Adrenal gland (tissue), 12 donors: Measurements from ENCODE around the gene MECR. TPM values are rescaled to one million over a fixed set of nuclear protein-coding genes. Genes with fewer than 3 reads are reported as not detected.
A peak's percentile ranks its signal among the peaks of the same experiment; 100 is the strongest.

Experiments used
- DNase-seq, 7 donors: peaks; one replicate each; pipeline ENCODE4 v3.0.0-alpha.2; 2019 to 2020
- H3K27ac ChIP-seq, 5 donors: fragments of 200-600 bp; sonication (generic) in 4 of 5; 1 replicate in 3 of 5; 2 replicates in 2 of 5; pipeline versions ENCODE4 v1.5.1 to v1.8.0; 2016 to 2020; ENCODE audit warnings: mild to moderate bottlenecking in 1 of 5
- H3K27me3 ChIP-seq: fragments of 200-600 bp; 2 replicates; pipeline ENCODE4 v1.8.0; 2021
- H3K36me3 ChIP-seq, 2 donors: fragments of 200-600 bp; replicated peaks in 1 of 2; 1 replicate in 1 of 2; 2 replicates in 1 of 2; pipeline versions ENCODE4 v1.5.1 to v1.8.0; 2018 to 2022
- H3K4me1 ChIP-seq, 2 donors: fragments of 200-600 bp; replicated peaks in 1 of 2; 1 replicate in 1 of 2; 2 replicates in 1 of 2; pipeline versions ENCODE4 v1.5.1 to v1.8.0; 2018 to 2021
- H3K4me3 ChIP-seq, 4 donors: fragments of 200-600 bp; sonication (generic) in 3 of 4; one replicate each; pipeline ENCODE4 v1.5.1; 2016 to 2018
- H3K9me3 ChIP-seq, 3 donors: fragments of 200-600 bp; sonication (generic) in 1 of 3; replicated peaks in 1 of 3; 1 replicate in 2 of 3; 2 replicates in 1 of 3; pipeline versions ENCODE4 v1.5.1 to v1.8.0; 2016 to 2021
- POLR2A ChIP-seq, 2 donors: fragments of 450-650 bp; IDR thresholded peaks; one replicate each; pipeline ENCODE4 v1.6.1; 2017; ENCODE audit warnings: antibody characterized with exemption in 2 of 2, mild to moderate bottlenecking in 2 of 2, moderate library complexity in 1 of 2
- WGBS, 4 donors: extraction: QIAGEN DNeasy Blood & Tissue Kit in 2 of 4; methylation state at CpG; one replicate each; pipeline versions ENCODE4 v1.1.5 to v1.1.7; 2013 to 2017; 5-methylcytosine and 5-hydroxymethylcytosine counted together
- intact Hi-C, 2 donors: fragments of 100-400 bp; cut with DNase I; formaldehyde crosslinking; loops; one replicate each; pipeline versions ENCODE4 v1.14.1 to v1.15.0; 2022 to 2023
- polyA plus RNA-seq, 3 donors: library from polyadenylated mRNA; stranded (reverse); fragments of 200-250 nt in 2 of 3; fragments of 350-450 nt in 1 of 3; fragmentation: Illumina TruSeq in 1 of 3; extraction: RNeasy Lipid Tissue Mini Kit (QIAGEN cat#74804) in 1 of 3; gene quantifications; one replicate each; pipeline ENCODE4 v1.2.3, GENCODE V29; 2013 to 2014
- total RNA-seq, 9 donors: library from RNA; depleted of rRNA in 4 of 9; stranded (reverse); fragments of >200 nt in 4 of 9; fragments of 120-200 nt in 1 of 9; fragmentation: NEBNext Ultra II Directional in 1 of 9; extraction: Animal tissue kit (Norgen Biotek cat#: 25700) in 1 of 9; gene quantifications; one replicate each; pipeline versions ENCODE4 v1.1.0 to v1.2.4, GENCODE V29; 2013 to 2023
- TF ChIP-seq, protein P1 (sequence below), 6 experiments: fragments of 450-650 bp in 4 of 6; fragments of 200-600 bp in 2 of 6; sonication (generic) in 1 of 6; IDR thresholded peaks; 1 replicate in 5 of 6; 2 replicates in 1 of 6; pipeline versions ENCODE4 v1.5.1 to v1.8.0; 2016 to 2021; ENCODE audit warnings: antibody characterized with exemption in 6 of 6, mild to moderate bottlenecking in 2 of 6, moderate library complexity in 1 of 6
- donor health status: healthy with polysubstance abuse.
- donor health status: Bipolar disorder and iron deficiency.
- donor health status: DM: yes; HTN: yes; CAD: no.
- donor health status: DM: no; HTN: no; CAD: no.
- donor health status: DM: no; HTN: no; CAD: no.
- donor health status: DM: yes; HTN: yes; CAD: no.

Gene MECR
- total and polyA plus RNA-seq, 12 donors = 26.1 to 53.1 (median 33.5) TPM

DNA sequence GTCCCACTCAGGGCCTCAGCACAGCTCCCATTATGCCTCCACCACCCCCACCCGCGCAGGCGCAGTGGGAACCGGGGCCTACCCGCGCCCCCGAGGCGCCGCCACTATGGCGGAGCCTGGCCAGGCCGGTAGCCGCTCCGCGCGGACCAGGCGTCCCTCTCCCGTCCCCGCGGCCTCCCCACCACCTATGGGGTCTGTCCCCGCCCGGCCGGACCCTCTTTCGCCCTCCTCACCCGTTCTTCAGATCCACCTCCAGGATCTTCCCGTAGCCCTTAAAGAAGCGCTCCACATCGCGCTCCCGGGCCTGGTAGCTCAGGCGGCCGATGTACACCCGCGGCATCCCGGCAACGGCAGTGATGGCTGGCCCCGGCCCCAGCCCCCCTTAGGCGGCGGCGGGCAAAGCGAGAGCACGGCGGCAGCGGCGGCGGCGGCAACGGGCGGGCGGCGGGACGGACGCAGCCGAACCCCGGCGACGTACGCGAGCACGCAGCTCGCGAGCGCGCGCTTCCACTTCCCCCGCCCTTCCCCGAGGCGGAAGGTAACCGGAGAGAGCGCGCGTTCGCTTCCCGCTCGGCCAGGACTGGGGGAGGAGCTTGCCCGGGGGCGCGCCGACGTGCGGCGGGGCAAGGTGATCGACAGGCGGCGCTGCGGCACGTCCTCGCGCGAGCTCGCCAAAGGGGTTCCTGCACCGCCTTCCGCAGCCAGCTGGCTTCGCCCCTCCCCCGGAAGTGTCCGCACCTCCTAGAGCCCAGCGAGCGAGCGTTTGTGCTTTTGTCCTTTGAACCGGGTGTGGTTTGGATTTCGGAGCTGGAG, 49.1 kb downstream of the MECR start, which contains the start of gene SRSF4:
Gene SRSF4 (minus strand): TSS at position 488 of the 813 bp plus-strand sequence. CDS start 148 bp downstream, at position 340.
- Histone ChIP-seq H3K4me1 (peaks cover 26 to 52% of the 10 kb centered on the region in 2 donors), H3K9me3 (no peaks in the 10 kb centered on the region), H3K27ac (peak within 1 kb of the TSS; percentile 97 to 100 (median 100)), H3K4me3 (peak within 1 kb of the TSS; percentile 68 to 96 (median 94)), H3K36me3 (no peaks in the 10 kb centered on the region), H3K27me3 (no peaks in the 10 kb centered on the region)
- intact Hi-C loops = loop anchor here in 1 of 2 donors (10.0 kb wide), 1 partner anchor 297 kb away; no protein-coding TSS in a partner anchor
- 0 to 2% (median 1%) methylated on average over 3 to 100 of the region's 100 CpGs for WGBS, 4 donors
- peak; percentile 99 for DNase-seq
- TF ChIP-seq, protein P1, sequence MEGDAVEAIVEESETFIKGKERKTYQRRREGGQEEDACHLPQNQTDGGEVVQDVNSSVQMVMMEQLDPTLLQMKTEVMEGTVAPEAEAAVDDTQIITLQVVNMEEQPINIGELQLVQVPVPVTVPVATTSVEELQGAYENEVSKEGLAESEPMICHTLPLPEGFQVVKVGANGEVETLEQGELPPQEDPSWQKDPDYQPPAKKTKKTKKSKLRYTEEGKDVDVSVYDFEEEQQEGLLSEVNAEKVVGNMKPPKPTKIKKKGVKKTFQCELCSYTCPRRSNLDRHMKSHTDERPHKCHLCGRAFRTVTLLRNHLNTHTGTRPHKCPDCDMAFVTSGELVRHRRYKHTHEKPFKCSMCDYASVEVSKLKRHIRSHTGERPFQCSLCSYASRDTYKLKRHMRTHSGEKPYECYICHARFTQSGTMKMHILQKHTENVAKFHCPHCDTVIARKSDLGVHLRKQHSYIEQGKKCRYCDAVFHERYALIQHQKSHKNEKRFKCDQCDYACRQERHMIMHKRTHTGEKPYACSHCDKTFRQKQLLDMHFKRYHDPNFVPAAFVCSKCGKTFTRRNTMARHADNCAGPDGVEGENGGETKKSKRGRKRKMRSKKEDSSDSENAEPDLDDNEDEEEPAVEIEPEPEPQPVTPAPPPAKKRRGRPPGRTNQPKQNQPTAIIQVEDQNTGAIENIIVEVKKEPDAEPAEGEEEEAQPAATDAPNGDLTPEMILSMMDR (IDR thresholded peaks at IDR 0.05) = peak; percentile 35 to 91 (median 58)
- TF ChIP-seq POLR2A (IDR thresholded peaks at IDR 0.05) = peak; percentile 95 to 97

DNA sequence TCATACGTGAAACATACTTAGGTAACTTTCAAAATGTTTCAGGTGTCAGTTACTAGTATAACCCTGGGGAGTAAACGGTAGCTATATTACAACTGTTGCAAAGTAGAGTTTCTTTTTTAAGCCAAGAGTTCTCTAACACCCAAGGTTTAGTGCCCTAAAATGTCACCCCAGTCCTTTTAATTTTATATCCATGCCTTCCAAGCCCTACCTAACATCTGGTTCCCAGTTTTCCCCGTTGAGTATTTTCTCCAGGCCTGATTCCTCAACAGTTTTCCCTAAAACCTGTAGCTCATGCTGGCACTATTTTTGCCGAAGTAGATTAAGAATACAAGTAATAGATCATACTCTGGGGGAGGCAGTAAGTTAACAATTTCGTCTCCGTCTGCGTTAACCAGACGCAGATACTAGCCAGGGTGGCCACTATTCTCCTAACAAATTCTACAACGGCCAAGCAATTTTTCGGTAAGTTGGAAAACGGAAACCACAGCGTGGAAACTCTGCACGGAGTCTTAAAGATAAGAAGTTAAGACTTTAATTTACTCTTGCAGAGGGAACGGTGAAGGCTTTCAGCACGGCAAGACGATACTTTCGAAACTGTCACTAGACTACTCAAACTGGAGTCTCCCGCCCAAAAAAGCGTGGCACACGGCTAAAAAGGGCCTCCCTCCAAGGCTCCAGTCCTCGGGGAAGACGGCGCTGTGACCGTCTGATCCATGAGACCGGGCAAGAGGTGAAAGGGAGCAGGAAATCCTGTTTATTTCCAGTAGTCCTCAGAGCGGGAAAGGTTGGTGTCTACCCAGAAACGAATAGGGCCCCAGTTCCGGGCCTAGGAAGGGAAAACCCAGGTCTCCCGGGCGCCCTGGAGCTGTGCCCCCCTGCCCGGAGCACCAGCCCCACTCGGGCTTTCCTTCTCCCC, 50.0 kb downstream of the MECR start:
- H3K27me3 ChIP-seq = no peaks in the 10 kb centered on the region
- H3K4me3 ChIP-seq = peak overlapping the region; percentile 68 to 96 (median 94)
- no peaks in the 10 kb centered on the region for H3K36me3 ChIP-seq
- peak in 2 of 7 donors; percentile 63 to 74 for DNase-seq
- peaks cover 28 to 60% of the 10 kb centered on the region in 2 donors for H3K4me1 ChIP-seq
- intact Hi-C loops = loop anchor here in 1 of 2 donors (10.0 kb wide), 1 partner anchor 296 kb away; no protein-coding TSS in a partner anchor
- no peak for TF ChIP-seq POLR2A (IDR thresholded peaks at IDR 0.05)
- TF ChIP-seq, protein P1 (IDR thresholded peaks at IDR 0.05) = no peak
- H3K9me3 ChIP-seq = no peaks in the 10 kb centered on the region
- H3K27ac ChIP-seq = peak overlapping the region; percentile 97 to 100 (median 100)
- 0 to 1% (median 1%) methylated on average over 25 to 32 of the region's 32 CpGs for WGBS, 4 donors

DNA sequence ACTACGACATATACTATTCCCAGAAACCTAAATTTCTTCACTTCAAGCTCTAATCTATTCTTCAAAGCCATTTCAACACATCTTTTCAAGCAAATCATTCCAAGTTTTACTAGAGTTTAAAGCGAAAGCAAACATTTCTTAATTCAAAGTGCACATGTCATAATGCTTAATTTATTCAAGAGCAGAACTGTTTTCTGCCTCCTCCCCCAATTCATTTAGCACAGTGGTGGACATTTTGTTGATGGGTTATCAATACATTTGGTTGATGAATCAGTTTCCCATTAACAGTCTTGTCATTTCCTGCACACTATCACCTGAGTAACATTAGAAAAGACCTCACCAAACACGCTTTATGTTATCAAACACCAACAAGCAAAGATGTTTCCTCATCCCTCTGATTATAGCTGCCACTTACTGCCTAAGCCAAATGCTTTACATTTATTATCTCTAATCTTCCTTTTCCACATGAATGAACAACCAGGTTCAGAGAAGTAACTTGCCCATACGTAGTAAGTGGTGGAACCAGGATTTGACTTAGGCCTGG, 51.0 kb downstream of the MECR start:
- Histone ChIP-seq H3K4me1 (peaks cover 28 to 60% of the 10 kb centered on the region in 2 donors), H3K9me3 (no peaks in the 10 kb centered on the region), H3K4me3 (peak overlapping the region in 2 of 4 donors; percentile 94 to 96), H3K36me3 (no peaks in the 10 kb centered on the region), H3K27ac (peak overlapping the region in 3 of 5 donors; percentile 49 to 100 (median 58)), H3K27me3 (no peaks in the 10 kb centered on the region)
- TF ChIP-seq, protein P1 (IDR thresholded peaks at IDR 0.05) = no peak
- no peak for TF ChIP-seq POLR2A (IDR thresholded peaks at IDR 0.05)
- intact Hi-C loops = loop anchor here in 1 of 2 donors (10.0 kb wide), 1 partner anchor 295 kb away; no protein-coding TSS in a partner anchor
- no peak for DNase-seq
- 21 to 25% (median 24%) methylated on average over 4 of the region's 4 CpGs for WGBS, 4 donors
